GM19035 (cell line): Measurements from ENCODE around the gene PDE1C.
"Not testable (repeated sequence)": the region's sequence is repeated elsewhere in the genome, so short reads cannot be mapped to it uniquely, and the experiment has no call there.

Experiments used
- ATAC-seq: cut with Tn5 transposase; IDR thresholded peaks from one replicate; pipeline ENCODE4 v1.9.1; 2021; ENCODE audit not compliant: unreplicated experiment

Gene PDE1C

DNA sequence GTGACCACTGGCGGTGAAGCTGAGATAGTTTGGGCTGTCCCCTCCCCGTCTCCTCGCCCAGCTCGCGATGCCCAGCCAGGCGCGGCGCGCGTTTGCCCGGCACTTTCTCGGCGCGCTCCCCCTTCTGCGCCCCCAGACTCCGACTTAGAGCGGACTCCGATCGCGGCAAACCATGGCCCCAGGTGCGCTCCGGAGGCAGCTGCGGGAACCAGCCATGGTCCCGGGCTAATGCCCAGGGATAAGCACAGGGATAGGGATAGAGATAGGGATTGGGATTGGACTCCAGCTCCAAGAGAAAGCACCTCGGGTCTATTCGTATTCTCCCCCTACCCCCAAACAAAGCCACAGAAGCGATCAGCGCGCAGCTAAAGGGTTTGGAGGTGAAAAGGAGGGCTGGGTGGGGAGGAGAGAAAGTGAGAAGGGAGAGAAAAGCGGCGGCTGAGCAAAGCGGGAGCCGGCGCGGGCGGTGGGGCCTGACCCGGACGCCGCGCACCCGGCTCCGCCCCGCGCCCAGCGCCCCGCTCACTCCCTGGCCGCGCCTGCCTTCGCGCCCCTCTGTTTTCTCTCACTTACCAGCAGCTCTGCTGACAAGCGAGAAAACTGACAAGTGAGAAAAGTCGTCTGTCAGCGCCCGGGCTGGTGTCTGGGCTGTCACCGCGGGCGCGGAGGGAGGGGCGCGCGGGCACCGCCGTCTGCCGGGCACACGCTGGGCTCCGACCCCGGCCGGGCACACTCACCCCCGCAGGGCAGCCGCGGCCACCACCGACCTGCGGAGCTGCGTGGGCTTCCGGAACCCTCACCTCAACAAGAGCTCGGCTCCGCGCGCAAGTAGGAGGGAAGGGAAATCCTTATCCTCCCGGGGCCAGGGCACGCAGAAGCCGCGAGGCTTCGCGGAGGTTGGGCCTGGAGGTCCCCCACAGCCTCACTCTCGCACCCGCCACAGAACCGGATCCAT lies at the start of gene PDE1C:
PDE1C (minus strand) TSS at position 2 of the 955 bp plus-strand sequence.
- ATAC-seq = no peak

DNA sequence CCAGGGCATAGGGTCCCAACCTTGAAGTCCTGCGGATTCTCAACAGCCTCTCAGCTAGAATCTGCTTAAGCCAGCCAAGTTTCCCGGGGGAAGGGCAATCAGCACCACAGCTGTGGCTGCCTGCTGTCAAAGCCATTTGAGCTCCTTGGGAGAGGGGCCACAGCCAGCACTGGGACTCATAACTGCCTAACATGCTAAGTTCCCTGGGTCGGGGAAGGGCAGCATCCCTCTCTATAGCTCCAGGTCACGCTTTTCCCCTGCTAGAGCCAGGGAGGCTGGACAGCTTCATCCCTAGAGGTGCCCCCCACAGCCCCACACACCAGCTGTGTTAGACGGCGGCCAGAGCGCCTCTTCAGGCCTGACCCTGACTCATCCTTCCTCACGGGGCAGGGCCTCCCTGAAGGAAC lies 49.6 kb upstream of the PDE1C start:
- ATAC-seq = no peak

GRCh38 chr7:32117837-32118236 lies 47.6 kb upstream of the PDE1C start:
- no peak for ATAC-seq

- no peak for ATAC-seq
These were observed 46.2 kb upstream of the PDE1C start for GRCh38 chr7:32116436-32116835.

GRCh38 chr7:32115831-32116230 lies 45.6 kb upstream of the PDE1C start:
- no peak for ATAC-seq

GRCh38 chr7:32108651-32109050 lies 38.4 kb upstream of the PDE1C start:
- no peak for ATAC-seq

- ATAC-seq = no peak
These were observed 34.6 kb upstream of the PDE1C start for GRCh38 chr7:32104766-32105165.

- ATAC-seq = no peak
These were observed 33.2 kb upstream of the PDE1C start for GRCh38 chr7:32103361-32103760.

DNA sequence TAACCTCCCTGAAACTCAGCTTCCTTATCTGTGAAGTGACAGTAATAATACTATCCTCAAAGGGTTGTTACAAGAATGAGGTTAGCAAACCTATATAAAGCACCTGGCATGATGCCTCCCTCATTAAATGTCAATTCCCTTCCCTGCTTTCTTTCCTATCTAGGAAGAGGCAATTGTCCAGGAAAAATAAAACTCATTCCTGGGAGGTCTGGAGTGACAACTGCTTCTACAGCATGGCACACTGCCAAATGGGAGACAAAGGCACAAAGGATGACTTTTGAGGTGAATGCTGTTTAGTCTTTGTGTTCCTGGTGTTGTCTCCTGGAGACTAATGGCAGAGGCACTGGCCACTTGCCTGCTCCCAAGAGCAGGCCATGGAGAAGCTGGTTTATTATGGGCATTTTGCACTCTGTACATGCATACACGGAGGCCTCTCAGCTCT lies 32.2 kb upstream of the PDE1C start:
- ATAC-seq = no peak

DNA sequence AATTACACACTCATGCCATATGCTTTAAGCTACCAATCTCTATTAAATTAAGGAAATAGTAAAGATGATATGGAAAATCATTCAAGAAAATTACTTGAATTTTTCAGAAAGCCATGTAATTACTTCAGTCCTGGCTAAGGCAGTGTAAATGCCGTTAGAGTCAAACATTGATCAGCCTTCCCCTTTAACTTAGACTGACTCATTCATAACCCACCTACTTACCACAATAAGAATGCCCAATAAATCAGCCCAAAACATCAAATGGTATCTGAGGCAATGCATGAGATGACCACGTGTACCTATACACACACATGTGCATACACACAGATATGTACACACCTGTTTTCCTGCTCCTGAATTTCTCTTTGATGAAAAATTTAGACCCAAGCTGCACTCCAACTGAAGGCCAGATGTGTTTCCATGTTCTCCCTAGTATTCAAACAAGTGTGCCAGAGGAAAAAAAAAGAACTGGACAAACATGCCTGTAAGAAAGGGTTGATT lies 30.2 kb upstream of the PDE1C start:
- ATAC-seq = no peak

DNA sequence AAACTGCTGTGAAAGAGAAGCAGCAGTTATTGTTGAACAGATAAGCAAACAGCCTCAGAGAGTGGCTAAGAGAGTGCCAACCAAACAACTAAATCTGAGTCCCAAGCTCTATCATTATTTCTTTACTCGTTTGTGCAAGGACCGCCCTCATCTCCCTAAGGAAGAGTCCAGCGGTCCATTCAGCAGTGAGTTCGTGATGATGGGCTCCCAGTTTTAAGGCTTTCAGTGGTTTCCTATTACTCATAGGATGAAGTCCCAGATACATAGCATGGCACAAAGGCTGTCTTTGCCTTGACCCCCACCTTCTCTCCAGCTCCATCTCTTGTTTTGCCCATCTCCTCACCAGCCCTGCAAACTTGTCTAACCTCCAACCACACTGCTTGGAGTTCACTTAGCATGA lies 24.3 kb upstream of the PDE1C start:
- ATAC-seq = no peak

DNA sequence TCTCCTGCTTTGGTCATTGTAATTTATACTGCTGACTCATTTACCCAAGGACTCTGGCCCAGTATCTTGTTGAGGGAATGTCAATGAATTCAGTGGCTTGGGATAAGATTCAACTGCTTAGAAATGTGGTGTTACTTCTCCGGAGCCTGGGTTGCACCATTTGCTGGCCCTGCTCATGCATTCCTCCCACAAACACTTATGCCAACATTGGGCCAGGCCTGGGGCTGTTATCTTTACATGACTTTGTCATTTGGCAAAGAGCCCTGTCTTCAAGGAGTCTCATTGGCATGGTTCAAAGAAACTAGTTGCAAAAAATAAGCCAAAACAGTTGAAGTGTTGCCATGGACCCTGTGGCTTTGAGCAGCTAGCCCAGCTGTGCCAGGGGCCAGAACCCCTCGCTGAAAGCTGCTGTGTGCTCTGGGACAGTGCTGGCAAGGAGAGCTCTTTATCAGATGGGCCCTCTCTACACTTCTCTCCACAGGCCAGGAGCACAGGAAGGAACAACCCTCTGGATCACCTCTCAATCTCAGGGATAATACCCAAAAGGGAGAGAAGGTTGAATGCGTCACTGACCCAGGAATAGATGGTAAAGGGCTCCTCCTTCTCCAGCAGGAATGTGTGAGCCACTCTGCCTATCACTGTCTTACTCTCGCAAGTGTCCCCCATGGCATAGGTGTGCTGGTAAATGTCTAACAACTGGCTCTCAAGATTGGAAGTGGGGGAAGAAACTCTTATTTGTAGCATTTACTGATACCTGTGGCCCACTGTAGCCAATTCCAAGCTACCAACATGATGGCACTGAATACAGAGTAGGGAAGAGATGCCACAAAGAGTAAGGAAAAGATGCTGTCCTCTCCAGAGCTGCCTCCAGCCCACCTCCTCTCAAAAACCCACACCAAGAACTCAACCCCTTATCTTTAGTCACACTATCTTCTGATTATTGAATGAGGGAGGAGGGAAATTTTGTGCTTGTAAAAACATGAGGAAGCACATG lies 23.5 kb upstream of the PDE1C start:
- ATAC-seq = no peak

GRCh38 chr7:32092346-32092745 lies 22.1 kb upstream of the PDE1C start:
- ATAC-seq = no peak

GRCh38 chr7:32091608-32092210 lies 21.5 kb upstream of the PDE1C start:
- ATAC-seq = peak; percentile 60

- ATAC-seq = no peak
These were observed 19.5 kb upstream of the PDE1C start for GRCh38 chr7:32089678-32090077.

DNA sequence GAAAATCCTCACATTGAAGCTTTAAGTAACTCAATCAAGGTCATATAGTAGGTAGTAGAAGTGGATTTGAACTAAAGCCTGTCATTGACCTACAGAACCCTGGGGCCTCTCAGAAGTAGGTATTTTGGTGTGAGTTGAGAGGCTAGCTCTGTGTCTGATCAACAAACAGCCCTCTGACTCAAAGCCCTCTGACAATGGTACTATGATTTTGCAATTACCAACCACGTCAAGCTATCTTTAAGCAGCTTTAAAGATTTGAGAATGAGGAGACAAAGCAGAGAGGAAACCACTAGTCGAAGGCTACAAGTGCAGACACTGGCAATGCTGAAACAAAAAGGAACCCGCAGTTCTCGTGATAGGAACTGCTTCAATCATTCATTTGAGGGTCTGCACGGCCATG lies 19.0 kb upstream of the PDE1C start:
- no peak for ATAC-seq

GRCh38 chr7:32088451-32088881 lies 18.3 kb upstream of the PDE1C start:
- no peak for ATAC-seq

GRCh38 chr7:32079510-32079909 lies 9.3 kb upstream of the PDE1C start:
- ATAC-seq = no peak

GRCh38 chr7:32078824-32079223 lies 8.6 kb upstream of the PDE1C start:
- ATAC-seq = no peak

DNA sequence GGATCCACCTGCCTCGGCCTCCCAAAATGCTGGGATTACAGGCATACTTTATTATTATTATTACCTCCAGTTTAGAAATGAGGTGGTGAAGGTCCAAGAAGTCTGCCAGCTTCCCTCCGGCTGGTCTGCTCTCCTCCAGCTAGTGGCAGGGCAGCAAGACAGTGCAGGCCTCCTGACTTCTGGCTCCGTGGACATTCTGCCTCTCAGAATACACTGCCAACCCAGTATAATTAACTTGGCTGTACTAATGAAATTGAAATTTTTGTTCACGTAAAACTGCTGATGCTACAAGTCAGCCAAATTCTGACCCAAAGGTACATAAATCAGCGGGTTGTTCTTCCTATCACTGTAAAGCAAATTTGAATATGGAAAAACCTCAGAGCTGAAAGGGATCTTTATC lies 7.6 kb upstream of the PDE1C start:
- no peak for ATAC-seq

GRCh38 chr7:32076802-32077201 lies 6.6 kb upstream of the PDE1C start:
- not testable (repeated sequence) for ATAC-seq
